ENCODE data around the gene GPR26.

Gene GPR26

DNA sequence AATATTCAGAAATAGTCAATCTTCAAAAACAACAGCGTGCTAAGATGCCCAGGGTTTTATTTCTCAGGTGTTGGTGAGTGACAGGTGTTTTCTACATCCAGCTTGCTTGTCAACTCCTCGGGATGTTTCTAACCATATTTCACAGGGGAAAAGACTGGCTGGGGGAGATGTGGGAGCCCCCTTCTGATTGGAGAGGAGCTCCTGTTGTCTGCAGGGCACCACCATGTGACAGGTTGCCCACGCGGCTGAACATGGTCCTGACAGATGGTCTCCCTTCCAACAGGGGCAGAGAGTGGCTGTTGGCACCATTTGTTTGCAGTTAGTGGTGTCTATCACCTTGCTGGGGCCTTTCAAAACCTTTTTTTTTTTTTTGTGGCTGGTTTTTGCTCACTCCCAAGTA, 16.5 kb upstream of the GPR26 start:
- DNase-seq, result no peak

GRCh38 chr10:123651421-123652047, 14.6 kb upstream of the GPR26 start:
- DNase-seq, result no peak

DNA sequence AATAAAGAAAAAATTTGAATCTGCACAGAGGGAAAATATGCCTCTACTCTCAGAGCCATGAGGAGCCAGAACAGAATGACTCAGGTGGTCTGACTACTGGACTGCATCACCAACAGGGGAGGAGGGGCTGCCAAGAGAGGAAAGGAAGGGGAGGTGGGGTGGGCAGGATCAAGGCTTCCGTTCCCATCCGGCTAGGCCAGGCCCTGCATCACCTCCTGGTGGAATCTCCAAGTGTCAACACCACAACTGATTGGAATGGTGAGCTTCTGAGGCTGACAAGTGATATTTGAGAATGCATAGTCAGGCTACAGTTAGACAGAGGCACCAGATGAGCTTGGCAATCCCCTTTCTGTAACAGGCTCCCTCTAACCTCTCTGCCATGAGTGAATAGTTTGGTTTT, 10.4 kb upstream of the GPR26 start:
- no peak for DNase-seq

- no peak for DNase-seq
Observed at GRCh38 chr10:123663522-123663921, 2.6 kb upstream of the GPR26 start.

DNA sequence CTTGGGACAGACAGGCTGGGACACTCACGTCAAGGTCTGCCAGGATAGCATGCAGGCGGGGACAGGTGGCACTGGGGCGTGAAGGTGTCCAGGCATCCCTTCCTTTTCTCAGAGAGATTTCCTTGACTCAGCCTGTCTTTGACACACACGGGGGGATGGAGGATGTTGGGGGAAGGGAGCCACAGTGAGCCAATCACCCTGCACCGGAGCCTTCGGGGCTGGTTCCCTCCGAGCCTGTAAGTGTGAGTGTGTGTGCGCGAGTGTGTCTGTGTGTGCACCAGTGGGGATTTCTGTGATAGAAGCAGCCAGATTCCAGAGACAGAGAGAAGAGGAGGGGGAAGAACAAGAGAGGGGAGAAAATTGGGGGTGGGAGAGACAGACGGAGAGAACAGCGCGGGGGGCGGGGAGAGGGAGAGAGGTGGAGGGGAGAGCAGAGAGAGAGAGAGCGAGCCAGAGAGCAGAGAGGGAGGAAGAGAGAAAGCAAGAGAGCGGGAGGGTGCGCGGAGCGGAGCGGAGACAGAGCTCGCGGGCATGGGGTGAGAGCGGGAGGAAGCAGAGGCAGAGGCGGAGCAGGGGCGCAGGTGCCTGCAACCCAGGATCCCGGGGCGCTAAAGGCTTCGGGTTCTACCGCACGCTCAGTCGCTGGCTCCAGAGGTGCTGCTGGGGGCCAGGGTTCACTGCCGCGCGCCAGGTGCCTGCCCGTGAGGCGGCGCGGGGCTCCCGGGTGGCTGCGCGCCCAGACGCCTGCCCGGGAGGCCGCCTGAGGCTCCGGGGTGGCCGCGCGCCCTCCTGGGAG, 466 bp upstream of the GPR26 start:
- no peak for DNase-seq

GRCh38 chr10:123669886-123670285, 3.7 kb downstream of the GPR26 start:
- DNase-seq, result no peak

- DNase-seq, result no peak
Observed at GRCh38 chr10:123673198-123673597, 7.0 kb downstream of the GPR26 start.

DNA sequence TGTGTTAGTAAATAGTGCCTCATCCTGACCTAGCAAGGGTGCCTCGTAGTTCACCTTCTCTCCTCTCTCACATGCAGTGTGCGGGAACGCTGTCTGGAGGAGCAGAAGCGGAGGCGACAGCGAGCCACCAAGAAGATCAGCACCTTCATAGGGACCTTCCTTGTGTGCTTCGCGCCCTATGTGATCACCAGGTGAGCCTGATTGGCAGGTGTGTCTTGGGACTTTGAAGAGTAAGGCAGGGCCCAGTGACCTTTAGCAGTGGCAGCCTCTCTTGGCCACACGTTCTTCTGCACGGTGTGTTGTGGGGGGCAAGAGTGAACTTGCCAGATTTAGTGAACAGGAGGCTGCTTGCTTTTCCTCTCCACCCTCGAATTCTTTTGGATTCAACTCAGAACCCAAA, 8.6 kb downstream of the GPR26 start:
- no peak for DNase-seq

DNA sequence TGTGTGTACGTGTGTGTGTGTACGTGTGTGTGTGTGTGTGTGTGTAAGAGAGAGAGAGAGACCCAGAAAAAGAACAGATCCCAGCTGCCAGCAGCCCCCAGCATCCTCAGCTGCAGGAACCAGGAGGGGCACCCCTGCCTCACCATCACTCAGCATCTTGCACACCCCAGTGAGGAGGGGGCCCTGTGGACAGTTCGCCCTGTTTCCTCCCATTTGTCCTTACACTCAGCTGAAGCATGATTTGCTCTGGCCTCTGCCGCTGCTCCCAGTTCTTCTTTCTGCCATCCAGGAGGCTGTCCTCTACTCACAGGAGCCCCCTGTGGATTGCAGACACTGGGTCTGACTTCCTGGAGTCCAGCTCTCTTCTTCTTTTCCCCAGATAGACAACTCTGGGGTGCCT, 9.7 kb downstream of the GPR26 start:
- DNase-seq, result no peak

- DNase-seq, result no peak
Observed at GRCh38 chr10:123677556-123677955, 11.4 kb downstream of the GPR26 start.

DNA sequence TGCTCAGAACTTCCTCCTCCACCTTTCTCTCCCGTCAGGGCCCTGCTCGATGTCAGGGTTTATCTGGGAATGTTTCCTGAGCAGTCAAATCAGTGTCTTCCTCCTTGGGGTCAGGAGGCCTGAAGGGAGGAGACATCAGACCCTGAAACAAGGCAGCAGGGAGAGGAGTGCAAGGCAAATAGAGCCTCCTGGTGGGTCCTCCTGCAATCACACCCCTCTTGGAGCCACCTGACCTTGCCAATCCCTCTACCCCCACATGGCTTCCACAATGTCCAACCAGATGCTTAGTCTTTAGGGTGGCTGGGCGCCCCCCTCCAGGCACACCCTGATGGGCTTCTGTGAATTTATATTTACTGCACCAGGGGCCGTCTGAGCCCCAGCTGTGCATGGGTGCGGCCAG, 12.2 kb downstream of the GPR26 start:
- DNase-seq, result no peak

- DNase-seq, result no peak
Observed at GRCh38 chr10:123681285-123681684, 15.1 kb downstream of the GPR26 start.

GRCh38 chr10:123682477-123682876, 16.3 kb downstream of the GPR26 start:
- no peak for DNase-seq

DNA sequence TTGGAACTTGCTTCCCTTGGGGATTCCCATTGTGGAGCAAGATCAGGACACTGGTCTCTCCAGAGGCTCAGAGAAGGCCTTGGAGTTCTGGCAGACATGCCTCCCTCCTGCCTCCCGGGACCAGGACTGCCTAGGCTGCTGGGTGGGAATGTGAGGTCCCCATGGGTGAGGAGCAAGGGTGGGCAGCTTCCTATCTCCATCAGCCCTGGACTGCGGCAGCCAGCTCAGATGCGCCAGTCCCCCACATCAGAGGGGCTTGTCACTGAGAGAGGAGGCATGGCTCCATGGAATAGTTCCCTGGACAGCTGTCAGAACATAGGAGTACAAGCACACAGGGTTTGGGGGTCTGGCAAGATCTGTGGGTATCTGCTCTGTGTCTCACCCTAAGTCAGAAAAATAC, 17.3 kb downstream of the GPR26 start:
- no peak for DNase-seq

- no peak for DNase-seq
Observed at GRCh38 chr10:123683865-123684264, 17.7 kb downstream of the GPR26 start.

- no peak for DNase-seq
Observed at GRCh38 chr10:123685260-123685659, 19.1 kb downstream of the GPR26 start.

DNA sequence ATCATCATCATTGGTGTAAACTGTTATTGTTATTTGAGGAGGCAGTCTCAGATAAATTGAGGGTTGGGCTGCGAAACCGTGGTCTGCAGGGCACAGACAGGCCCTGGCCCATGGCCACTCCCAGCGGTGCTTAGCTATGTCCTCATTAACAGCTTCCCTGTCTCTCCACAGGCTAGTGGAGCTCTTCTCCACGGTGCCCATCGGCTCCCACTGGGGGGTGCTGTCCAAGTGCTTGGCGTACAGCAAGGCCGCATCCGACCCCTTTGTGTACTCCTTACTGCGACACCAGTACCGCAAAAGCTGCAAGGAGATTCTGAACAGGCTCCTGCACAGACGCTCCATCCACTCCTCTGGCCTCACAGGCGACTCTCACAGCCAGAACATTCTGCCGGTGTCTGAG, 21.6 kb downstream of the GPR26 start:
- DNase-seq, result no peak

- DNase-seq, result no peak
Observed at GRCh38 chr10:123689880-123690279, 23.7 kb downstream of the GPR26 start.

- DNase-seq, result no peak
Observed at GRCh38 chr10:123703195-123703790, 37.1 kb downstream of the GPR26 start.

GRCh38 chr10:123704076-123704475, 37.9 kb downstream of the GPR26 start:
- DNase-seq, result no peak

DNA sequence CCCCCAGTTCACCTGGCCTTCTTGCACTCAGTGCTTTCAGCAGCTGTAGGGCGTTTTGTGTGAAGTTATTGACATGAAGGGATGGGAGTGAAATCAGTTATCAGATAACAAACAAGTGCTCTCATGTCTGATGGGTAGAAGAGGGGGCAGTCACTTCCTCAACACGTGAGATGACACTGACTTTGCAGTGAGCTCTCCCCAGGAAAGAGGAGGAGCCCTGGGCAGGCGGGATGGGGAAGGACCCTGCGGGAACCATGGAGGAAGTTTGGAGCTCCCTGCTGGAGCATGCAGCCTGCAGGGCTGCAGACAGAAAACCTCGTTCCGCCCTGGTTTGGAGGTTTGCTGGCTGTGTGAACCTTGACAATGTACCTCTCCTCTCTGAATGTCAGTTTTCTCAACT, 38.7 kb downstream of the GPR26 start:
- DNase-seq, result no peak

DNA sequence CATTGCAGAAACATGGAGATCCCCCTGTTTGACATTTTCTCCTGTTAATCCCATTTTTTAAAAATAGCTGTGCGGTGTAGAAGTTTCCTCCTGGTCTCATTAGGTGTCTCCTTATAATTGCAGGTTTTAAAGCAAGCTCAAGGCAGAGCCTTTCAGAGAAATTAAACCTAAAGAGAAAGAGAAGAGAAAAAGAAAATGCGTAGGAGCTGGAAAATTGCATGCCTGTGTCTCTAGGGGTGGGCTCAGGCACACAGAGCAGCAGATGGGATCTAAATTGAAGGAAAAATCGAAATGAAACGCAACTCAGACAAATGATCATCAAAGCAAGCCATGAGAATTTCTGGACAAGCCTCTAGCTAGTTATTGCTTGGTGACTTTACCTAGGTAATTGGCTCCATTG, 40.1 kb downstream of the GPR26 start:
- no peak for DNase-seq

GRCh38 chr10:123715546-123715945, 49.4 kb downstream of the GPR26 start:
- no peak for DNase-seq

- no peak for DNase-seq
Observed at GRCh38 chr10:123717336-123717735, 51.2 kb downstream of the GPR26 start.

All from hematopoietic multipotent progenitor cell treated with erythropoietin and hydrocortisone succinate and interleukin-3 and kit ligand, for 6 days (in vitro differentiated cells).